ENCODE data around the gene TMEM255B.

DNA sequence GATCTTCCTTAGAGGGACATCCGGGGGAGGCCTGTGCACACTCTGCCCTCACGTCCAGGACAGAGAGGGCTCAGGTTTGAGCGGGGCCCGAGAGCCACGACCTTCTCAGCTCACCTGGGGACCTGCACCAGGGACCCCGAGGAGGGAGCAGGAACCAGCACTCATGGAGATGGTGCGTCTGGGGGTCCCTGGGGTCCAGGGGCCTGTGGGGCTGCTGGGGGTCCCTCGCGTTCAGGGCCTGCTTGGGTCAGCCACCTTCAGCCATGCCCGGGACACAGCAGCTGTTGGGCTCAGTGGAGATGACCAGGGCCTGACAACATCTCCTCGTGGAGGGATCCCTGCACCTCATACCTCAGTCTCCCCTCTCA, 47.1 kb downstream of the TMEM255B start:
- no peak for TF ChIP-seq TOX (CRISPR knock-in tag; IDR thresholded peaks at IDR 0.05; ENCODE audit: borderline replicate concordance)
- TF ChIP-seq, protein P1, sequence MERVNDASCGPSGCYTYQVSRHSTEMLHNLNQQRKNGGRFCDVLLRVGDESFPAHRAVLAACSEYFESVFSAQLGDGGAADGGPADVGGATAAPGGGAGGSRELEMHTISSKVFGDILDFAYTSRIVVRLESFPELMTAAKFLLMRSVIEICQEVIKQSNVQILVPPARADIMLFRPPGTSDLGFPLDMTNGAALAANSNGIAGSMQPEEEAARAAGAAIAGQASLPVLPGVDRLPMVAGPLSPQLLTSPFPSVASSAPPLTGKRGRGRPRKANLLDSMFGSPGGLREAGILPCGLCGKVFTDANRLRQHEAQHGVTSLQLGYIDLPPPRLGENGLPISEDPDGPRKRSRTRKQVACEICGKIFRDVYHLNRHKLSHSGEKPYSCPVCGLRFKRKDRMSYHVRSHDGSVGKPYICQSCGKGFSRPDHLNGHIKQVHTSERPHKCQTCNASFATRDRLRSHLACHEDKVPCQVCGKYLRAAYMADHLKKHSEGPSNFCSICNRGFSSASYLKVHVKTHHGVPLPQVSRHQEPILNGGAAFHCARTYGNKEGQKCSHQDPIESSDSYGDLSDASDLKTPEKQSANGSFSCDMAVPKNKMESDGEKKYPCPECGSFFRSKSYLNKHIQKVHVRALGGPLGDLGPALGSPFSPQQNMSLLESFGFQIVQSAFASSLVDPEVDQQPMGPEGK (CRISPR knock-in tag; IDR thresholded peaks at IDR 0.05; ENCODE audit: borderline replicate concordance), result no peak
- TF ChIP-seq ZFP3 (CRISPR knock-in tag; IDR thresholded peaks at IDR 0.05), result no peak
- TF ChIP-seq OSR1 (CRISPR knock-in tag; IDR thresholded peaks at IDR 0.05), result no peak
- no peak for TF ChIP-seq ZC3H10 (CRISPR knock-in tag; IDR thresholded peaks at IDR 0.05)
- no peak for TF ChIP-seq CSDC2 (CRISPR knock-in tag; IDR thresholded peaks at IDR 0.05)
- TF ChIP-seq, protein P2, sequence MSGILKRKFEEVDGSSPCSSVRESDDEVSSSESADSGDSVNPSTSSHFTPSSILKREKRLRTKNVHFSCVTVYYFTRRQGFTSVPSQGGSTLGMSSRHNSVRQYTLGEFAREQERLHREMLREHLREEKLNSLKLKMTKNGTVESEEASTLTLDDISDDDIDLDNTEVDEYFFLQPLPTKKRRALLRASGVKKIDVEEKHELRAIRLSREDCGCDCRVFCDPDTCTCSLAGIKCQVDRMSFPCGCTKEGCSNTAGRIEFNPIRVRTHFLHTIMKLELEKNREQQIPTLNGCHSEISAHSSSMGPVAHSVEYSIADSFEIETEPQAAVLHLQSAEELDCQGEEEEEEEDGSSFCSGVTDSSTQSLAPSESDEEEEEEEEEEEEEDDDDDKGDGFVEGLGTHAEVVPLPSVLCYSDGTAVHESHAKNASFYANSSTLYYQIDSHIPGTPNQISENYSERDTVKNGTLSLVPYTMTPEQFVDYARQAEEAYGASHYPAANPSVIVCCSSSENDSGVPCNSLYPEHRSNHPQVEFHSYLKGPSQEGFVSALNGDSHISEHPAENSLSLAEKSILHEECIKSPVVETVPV (CRISPR knock-in tag; IDR thresholded peaks at IDR 0.05), result no peak
- no peak for TF ChIP-seq TCF4 (CRISPR knock-in tag; IDR thresholded peaks at IDR 0.05; ENCODE audit: borderline replicate concordance)
- no peak for TF ChIP-seq ZFP30 (CRISPR knock-in tag; IDR thresholded peaks at IDR 0.05)
- TF ChIP-seq, protein P3, sequence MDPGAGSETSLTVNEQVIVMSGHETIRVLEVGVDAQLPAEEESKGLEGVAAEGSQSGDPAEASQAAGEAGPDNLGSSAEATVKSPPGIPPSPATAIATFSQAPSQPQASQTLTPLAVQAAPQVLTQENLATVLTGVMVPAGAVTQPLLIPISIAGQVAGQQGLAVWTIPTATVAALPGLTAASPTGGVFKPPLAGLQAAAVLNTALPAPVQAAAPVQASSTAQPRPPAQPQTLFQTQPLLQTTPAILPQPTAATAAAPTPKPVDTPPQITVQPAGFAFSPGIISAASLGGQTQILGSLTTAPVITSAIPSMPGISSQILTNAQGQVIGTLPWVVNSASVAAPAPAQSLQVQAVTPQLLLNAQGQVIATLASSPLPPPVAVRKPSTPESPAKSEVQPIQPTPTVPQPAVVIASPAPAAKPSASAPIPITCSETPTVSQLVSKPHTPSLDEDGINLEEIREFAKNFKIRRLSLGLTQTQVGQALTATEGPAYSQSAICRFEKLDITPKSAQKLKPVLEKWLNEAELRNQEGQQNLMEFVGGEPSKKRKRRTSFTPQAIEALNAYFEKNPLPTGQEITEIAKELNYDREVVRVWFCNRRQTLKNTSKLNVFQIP (CRISPR knock-in tag; IDR thresholded peaks at IDR 0.05; ENCODE audit: borderline replicate concordance, low read depth), result no peak
